ENCODE results near the gene CILP2. TPM values are rescaled to one million over a fixed set of nuclear protein-coding genes. Genes with fewer than 3 reads are reported as not detected.

CILP2 gene
- polyA plus RNA-seq, 1 experiment, result 0.77 TPM

DNA sequence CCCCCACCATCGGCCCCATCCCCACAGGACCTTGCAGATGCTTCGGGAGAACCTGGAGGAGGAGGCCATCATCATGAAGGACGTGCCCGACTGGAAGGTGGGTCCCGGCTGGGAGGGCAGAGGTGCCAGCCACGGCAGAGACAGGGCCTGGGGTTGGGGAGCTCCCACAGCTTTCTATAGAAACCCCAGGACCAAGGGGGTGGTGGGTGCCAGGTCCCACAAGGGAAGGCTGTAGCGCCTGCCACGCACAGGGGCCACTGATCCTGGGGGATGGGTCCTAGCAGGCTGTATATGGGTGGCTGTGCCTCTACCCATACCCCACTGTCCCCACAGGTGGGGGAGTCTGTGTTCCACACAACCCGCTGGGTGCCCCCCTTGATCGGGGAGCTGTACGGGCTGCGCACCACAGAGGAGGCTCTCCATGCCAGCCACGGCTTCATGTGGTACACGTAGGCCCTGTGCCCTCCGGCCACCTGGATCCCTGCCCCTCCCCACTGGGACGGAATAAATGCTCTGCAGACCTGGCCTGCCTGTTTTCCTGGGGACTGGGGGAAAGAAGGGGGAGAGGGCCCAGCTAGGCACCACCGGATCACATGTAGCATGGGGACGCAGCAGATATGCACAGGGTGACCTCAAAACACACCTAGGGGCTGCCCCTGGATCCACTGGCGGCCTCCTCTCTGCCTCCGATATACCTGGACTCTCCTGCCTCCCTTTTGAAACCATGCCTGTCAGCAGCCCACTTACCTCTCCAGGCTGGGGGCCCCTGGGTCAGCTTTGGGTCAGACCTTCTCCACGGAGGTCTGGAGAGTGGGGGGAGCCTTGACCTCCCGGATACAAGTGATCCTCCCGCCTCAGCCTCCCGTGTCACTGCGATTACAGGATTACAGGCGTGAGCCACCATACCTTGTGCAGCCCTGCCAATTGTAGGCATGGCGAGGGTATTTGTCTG, 10.1 kb upstream of the CILP2 start:
- CTCF ChIA-PET, result interaction anchor here (1.1 to 7.4 kb wide), 3 partner anchors 25 to 117 kb away, joined by 3 to 103 read pairs (median 83); partner anchors contain the start of gene GMIP
- H3K27me3 ChIP-seq (ENCODE audit: control insufficient read depth, insufficient read depth, low read length), result no peaks in the 10 kb centered on the region
- no peak for DNase-seq (ENCODE audit: low read depth)
- TF ChIP-seq, protein P1, sequence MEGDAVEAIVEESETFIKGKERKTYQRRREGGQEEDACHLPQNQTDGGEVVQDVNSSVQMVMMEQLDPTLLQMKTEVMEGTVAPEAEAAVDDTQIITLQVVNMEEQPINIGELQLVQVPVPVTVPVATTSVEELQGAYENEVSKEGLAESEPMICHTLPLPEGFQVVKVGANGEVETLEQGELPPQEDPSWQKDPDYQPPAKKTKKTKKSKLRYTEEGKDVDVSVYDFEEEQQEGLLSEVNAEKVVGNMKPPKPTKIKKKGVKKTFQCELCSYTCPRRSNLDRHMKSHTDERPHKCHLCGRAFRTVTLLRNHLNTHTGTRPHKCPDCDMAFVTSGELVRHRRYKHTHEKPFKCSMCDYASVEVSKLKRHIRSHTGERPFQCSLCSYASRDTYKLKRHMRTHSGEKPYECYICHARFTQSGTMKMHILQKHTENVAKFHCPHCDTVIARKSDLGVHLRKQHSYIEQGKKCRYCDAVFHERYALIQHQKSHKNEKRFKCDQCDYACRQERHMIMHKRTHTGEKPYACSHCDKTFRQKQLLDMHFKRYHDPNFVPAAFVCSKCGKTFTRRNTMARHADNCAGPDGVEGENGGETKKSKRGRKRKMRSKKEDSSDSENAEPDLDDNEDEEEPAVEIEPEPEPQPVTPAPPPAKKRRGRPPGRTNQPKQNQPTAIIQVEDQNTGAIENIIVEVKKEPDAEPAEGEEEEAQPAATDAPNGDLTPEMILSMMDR (IDR thresholded peaks at IDR 0.05; ENCODE audit: insufficient read depth, low read depth, low read length), result no peak
- peaks cover 17% of the 10 kb centered on the region for H3K36me3 ChIP-seq (ENCODE audit: control insufficient read depth, insufficient read depth, low read length)
- POLR2A ChIA-PET, result no interaction called here
- H3K4me3 ChIP-seq (ENCODE audit: low read depth, low read length), result no peak overlapping the region

DNA sequence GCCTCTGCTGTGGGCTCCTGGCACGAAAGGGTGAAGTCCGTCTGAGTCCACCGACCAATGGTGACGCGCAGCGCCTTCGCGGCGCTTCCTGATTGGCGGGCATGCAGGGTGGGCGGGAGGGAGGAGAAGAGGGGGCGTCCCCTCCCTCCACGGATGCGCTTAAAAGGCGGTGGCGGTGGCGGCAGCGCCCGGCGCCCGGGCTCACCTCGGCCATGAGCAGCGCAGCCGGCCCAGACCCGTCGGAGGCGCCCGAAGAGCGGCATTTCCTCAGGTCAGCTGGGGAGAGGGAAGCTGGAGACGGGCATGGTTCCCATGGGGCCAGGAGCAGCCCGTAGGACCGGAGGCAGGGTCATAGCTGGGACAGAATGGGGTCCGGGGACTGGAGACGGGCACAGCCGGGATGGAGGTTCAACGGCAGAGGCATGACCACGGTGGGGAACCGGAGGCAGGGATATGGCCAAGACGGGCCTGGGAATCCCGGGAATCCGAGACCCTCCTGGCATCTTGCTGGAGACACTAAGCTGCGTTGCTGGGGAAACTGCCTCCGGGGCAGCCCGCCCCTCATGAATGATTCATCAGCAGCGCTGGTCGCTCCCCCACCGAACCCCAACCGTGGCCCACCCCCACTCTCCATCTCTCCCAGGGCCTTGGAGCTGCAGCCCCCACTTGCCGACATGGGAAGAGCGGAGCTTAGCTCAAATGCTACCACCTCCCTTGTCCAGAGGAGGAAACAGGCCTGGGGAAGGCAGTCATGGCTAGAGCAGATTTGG, 9.2 kb upstream of the CILP2 start, which contains the start of gene YJEFN3:
Gene YJEFN3 (plus strand): TSS at position 191 of the 770 bp plus-strand sequence. CDS start 22 bp downstream, at position 213.
- peaks cover 16% of the 10 kb centered on the region for H3K36me3 ChIP-seq (ENCODE audit: control insufficient read depth, insufficient read depth, low read length)
- DNase-seq (ENCODE audit: low read depth), result no peak
- no peaks in the 10 kb centered on the region for H3K27me3 ChIP-seq (ENCODE audit: control insufficient read depth, insufficient read depth, low read length)
- TF ChIP-seq, protein P1 (IDR thresholded peaks at IDR 0.05; ENCODE audit: insufficient read depth, low read depth, low read length), result no peak
- peak within 1 kb of the TSS; percentile 14; the same call in 1 of the 2 replicates for H3K4me3 ChIP-seq (ENCODE audit: low read depth, low read length)
- ChIA-PET POLR2A (no interaction called here), CTCF (interaction anchor here (0.5 to 7.4 kb wide), 4 partner anchors 24 to 426 kb away, joined by 3 to 103 read pairs (median 43); partner anchors contain the start of gene GMIP)

DNA sequence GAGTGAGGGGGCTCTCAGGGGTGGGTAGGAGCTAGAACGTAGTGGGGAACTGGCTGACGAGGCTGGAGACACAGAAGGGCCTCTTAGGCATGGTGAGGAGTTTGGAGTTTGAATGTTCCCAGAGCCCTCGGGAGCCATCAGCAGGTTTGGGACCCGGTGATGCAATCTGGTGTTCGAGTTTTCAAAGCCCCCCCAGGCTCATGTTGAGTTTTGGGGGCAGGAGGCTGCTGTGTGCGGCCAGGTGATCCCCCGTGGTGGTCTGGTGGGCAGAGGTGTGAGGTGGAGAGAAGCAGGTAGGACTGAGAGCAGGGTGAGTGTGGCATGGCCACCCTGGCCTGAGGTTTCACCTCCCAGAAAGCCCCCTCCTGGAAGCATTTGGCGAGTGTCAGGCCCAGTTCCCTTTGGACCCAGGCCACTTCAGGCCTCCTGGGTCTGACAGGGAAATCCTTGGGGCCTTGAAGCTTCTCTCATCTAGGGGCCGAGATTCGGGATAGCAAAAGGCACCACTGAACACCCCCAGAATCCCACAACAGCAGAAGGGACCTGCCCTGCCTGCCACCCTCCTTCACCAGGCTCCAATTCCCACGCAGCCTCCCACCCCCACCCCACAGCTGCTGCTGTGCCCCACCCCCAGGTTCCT, 8.2 kb upstream of the CILP2 start:
- POLR2A ChIA-PET, result no interaction called here
- peaks cover 14% of the 10 kb centered on the region for H3K36me3 ChIP-seq (ENCODE audit: control insufficient read depth, insufficient read depth, low read length)
- no peak overlapping the region for H3K4me3 ChIP-seq (ENCODE audit: low read depth, low read length)
- TF ChIP-seq, protein P1 (IDR thresholded peaks at IDR 0.05; ENCODE audit: insufficient read depth, low read depth, low read length), result no peak
- CTCF ChIA-PET, result interaction anchor here (0.8 to 7.4 kb wide), 4 partner anchors 23 to 132 kb away, joined by 3 to 103 read pairs (median 43); partner anchors contain the start of gene GMIP
- H3K27me3 ChIP-seq (ENCODE audit: control insufficient read depth, insufficient read depth, low read length), result no peaks in the 10 kb centered on the region
- DNase-seq (ENCODE audit: low read depth), result no peak

- H3K4me3 ChIP-seq (ENCODE audit: low read depth, low read length), result no peak overlapping the region
- no peak for DNase-seq (ENCODE audit: low read depth)
- TF ChIP-seq, protein P1 (IDR thresholded peaks at IDR 0.05; ENCODE audit: insufficient read depth, low read depth, low read length), result no peak
- no peaks in the 10 kb centered on the region for H3K27me3 ChIP-seq (ENCODE audit: control insufficient read depth, insufficient read depth, low read length)
- POLR2A ChIA-PET, result no interaction called here
- CTCF ChIA-PET, result interaction anchor here (0.8 to 7.4 kb wide), 3 partner anchors 22 to 114 kb away, joined by 3 to 103 read pairs (median 83); partner anchors contain the start of gene GMIP
- peaks cover 14% of the 10 kb centered on the region for H3K36me3 ChIP-seq (ENCODE audit: control insufficient read depth, insufficient read depth, low read length)
Measured at GRCh38 chr19:19530423-19530804, 7.7 kb upstream of the CILP2 start.

All from BJ (cell line).